ENCODE measurements around the gene ITGB4. TPM values are rescaled to one million over a fixed set of nuclear protein-coding genes. Genes with fewer than 3 reads are reported as not detected.

ITGB4 gene
- total RNA-seq, 4 donors from 2014 or later: 196 to 323 (median 229) TPM

- 93% methylated on average over 26 of the region's 26 CpGs; no CpG with 5 or more reads in 1 of the 2 donors for WGBS, 2 donors (ENCODE audit: low coverage in 1 of 2)
- in situ Hi-C loops (cut with MboI; ENCODE audit: low pct_ligation_motif_present in 1 of 4, low pct_unique_long_range_greater_than_20kb in 1 of 4, low sequenced_read_pairs in 3 of 4) (no loop called here), intact Hi-C loops (cut with DNase I; ENCODE audit: low total_unique reads) (no loop called here)
Measured at GRCh38 chr17:75736173-75736835, 15.0 kb downstream of the ITGB4 start.

GRCh38 chr17:75737133-75737962 is 16.1 kb downstream of the ITGB4 start:
- in situ Hi-C loops (cut with MboI; ENCODE audit: low pct_ligation_motif_present in 1 of 4, low pct_unique_long_range_greater_than_20kb in 1 of 4, low sequenced_read_pairs in 3 of 4): no loop called here
- TF ChIP-seq CTCF (IDR thresholded peaks at IDR 0.05) (no peak), EP300 (IDR thresholded peaks at IDR 0.05; ENCODE audit: low read depth) (no peak), POLR2A (IDR thresholded peaks at IDR 0.05) (no peak), POLR2AphosphoS5 (IDR thresholded peaks at IDR 0.05) (no peak)
- Histone ChIP-seq H3K36me3 (peaks cover 0 to 20% (median 3%) of the 10 kb centered on the region in 4 donors), H3K27me3 (no peaks in the 10 kb centered on the region), H3K9me3 (no peaks in the 10 kb centered on the region), H3K4me3 (no peak overlapping the region), H3K4me1 (peaks cover 4 to 12% (median 5%) of the 10 kb centered on the region in 4 donors), H3K27ac (no peak overlapping the region)
- WGBS, 2 donors (ENCODE audit: low coverage in 1 of 2): 73% methylated on average over 19 of the region's 20 CpGs; no CpG with 5 or more reads in 1 of the 2 donors
- intact Hi-C loops (cut with DNase I; ENCODE audit: low total_unique reads): no loop called here
- no peak for DNase-seq

More at GRCh38 chr17:75736173-75736835, 15.0 kb downstream of the ITGB4 start:
- H3K36me3 ChIP-seq: peaks cover 0 to 20% (median 3%) of the 10 kb centered on the region in 4 donors
- no peaks in the 10 kb centered on the region for H3K9me3 ChIP-seq
- peaks cover 7 to 21% (median 14%) of the 10 kb centered on the region in 4 donors for H3K4me1 ChIP-seq
- no peak overlapping the region for H3K4me3 ChIP-seq
- no peak for TF ChIP-seq CTCF (IDR thresholded peaks at IDR 0.05)
- TF ChIP-seq POLR2A (IDR thresholded peaks at IDR 0.05): no peak
- TF ChIP-seq POLR2AphosphoS5 (IDR thresholded peaks at IDR 0.05): no peak
- TF ChIP-seq EP300 (IDR thresholded peaks at IDR 0.05; ENCODE audit: low read depth): no peak
- DNase-seq: no peak
- H3K27ac ChIP-seq: no peak overlapping the region
- no peaks in the 10 kb centered on the region for H3K27me3 ChIP-seq

GRCh38 chr17:75738218-75738802 is 17.1 kb downstream of the ITGB4 start:
- TF ChIP-seq EP300 (IDR thresholded peaks at IDR 0.05; ENCODE audit: low read depth): no peak
- TF ChIP-seq CTCF (IDR thresholded peaks at IDR 0.05): no peak
- TF ChIP-seq POLR2AphosphoS5 (IDR thresholded peaks at IDR 0.05): no peak
- TF ChIP-seq POLR2A (IDR thresholded peaks at IDR 0.05): no peak
- H3K4me1 ChIP-seq: peaks cover 0 to 6% (median 0%) of the 10 kb centered on the region in 4 donors
- peaks cover 0 to 21% (median 3%) of the 10 kb centered on the region in 4 donors for H3K36me3 ChIP-seq
- in situ Hi-C loops (cut with MboI; ENCODE audit: low pct_ligation_motif_present in 1 of 4, low pct_unique_long_range_greater_than_20kb in 1 of 4, low sequenced_read_pairs in 3 of 4): no loop called here
- DNase-seq: no peak
- WGBS, 2 donors (ENCODE audit: low coverage in 1 of 2): 67% methylated on average over 14 of the region's 14 CpGs; no CpG with 5 or more reads in 1 of the 2 donors
- H3K27me3 ChIP-seq: no peaks in the 10 kb centered on the region
- H3K9me3 ChIP-seq: no peaks in the 10 kb centered on the region
- H3K4me3 ChIP-seq: no peak overlapping the region
- intact Hi-C loops (cut with DNase I; ENCODE audit: low total_unique reads): no loop called here
- no peak overlapping the region for H3K27ac ChIP-seq

- Histone ChIP-seq H3K36me3 (peaks cover 0 to 19% (median 3%) of the 10 kb centered on the region in 4 donors), H3K4me1 (peaks cover 0 to 6% (median 0%) of the 10 kb centered on the region in 4 donors), H3K9me3 (no peaks in the 10 kb centered on the region), H3K27me3 (no peaks in the 10 kb centered on the region), H3K27ac (no peak overlapping the region), H3K4me3 (no peak overlapping the region)
- 93 to 94% methylated on average over 4 to 7 of the region's 7 CpGs for WGBS, 2 donors (ENCODE audit: low coverage in 1 of 2)
- TF ChIP-seq POLR2AphosphoS5 (IDR thresholded peaks at IDR 0.05) (no peak), CTCF (IDR thresholded peaks at IDR 0.05) (no peak), POLR2A (IDR thresholded peaks at IDR 0.05) (no peak), EP300 (IDR thresholded peaks at IDR 0.05; ENCODE audit: low read depth) (no peak)
- in situ Hi-C loops (cut with MboI; ENCODE audit: low pct_ligation_motif_present in 1 of 4, low pct_unique_long_range_greater_than_20kb in 1 of 4, low sequenced_read_pairs in 3 of 4): no loop called here
- intact Hi-C loops (cut with DNase I; ENCODE audit: low total_unique reads): no loop called here
- DNase-seq: no peak
Measured at GRCh38 chr17:75739174-75739573, 17.9 kb downstream of the ITGB4 start.

Data from transverse colon (tissue), 4 donors.